ENCODE data around the gene PTPRK.

Gene PTPRK

DNA sequence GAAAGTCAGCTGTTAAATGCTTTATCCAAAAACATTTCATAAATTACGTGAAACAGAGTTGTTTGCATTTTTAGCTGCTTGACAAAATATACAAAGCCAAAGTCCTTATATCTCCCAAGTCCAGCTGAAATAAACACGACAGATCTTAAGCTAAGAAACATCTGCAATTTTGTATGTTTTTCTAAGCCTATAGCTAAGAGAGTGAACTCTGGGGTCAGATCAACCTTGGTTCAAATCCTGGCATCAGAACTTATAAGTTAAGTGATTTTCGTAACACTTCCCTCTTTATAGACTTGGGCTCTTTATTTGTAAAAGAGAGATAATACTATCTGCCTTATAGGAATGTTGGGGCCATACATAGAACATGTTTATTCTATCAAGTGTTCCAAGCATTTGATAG lies 176.7 kb downstream of the PTPRK start:
- in situ Hi-C loops (cut with HindIII; ENCODE audit: low sequenced_read_pairs), result no loop called here

DNA sequence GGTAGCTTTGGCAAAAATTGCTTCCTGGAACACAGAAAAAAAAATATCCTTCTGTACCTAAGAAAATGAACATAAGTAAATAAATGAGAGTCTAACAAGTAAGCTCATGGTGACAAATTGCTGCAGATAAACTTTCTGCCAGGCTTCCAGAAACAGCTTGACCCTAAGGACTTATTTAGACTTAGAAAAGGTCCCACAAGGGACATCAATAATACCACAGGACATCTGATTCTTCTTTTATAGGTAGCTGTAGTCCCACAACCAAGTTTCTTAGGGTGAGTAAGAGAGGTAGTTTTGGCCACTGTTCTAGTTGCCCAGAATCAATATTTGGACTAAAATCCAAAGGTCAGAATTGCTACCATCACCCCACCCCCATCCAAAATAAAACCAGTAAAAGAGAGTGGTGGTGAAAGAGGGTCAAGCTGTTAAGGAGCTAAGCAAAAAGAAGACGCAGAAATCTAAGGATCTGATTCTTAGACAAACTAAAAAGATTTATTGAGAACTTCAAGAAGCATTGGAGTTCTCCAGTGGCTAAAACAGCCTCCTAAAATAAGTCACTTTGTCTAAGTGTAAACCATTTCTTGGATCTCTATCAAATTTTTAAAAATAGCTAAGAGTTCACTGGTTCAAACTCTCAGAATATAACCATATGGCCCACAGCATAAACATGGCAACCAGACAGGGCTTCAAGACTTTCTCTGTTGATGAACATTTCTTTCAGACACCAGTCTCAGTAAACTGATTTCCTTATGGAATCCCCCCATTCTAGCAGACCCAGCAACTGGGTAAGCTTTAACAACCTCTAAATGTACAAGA lies 180.6 kb downstream of the PTPRK start:
- TF ChIP-seq, protein P1, sequence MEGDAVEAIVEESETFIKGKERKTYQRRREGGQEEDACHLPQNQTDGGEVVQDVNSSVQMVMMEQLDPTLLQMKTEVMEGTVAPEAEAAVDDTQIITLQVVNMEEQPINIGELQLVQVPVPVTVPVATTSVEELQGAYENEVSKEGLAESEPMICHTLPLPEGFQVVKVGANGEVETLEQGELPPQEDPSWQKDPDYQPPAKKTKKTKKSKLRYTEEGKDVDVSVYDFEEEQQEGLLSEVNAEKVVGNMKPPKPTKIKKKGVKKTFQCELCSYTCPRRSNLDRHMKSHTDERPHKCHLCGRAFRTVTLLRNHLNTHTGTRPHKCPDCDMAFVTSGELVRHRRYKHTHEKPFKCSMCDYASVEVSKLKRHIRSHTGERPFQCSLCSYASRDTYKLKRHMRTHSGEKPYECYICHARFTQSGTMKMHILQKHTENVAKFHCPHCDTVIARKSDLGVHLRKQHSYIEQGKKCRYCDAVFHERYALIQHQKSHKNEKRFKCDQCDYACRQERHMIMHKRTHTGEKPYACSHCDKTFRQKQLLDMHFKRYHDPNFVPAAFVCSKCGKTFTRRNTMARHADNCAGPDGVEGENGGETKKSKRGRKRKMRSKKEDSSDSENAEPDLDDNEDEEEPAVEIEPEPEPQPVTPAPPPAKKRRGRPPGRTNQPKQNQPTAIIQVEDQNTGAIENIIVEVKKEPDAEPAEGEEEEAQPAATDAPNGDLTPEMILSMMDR (IDR thresholded peaks at IDR 0.05; ENCODE audit: low read depth, low read length), result no peak
- DNase-seq (ENCODE audit: low read depth, low spot score), result peak; percentile 27
- H3K4me3 ChIP-seq (ENCODE audit: low read depth, low read length), result no peak overlapping the region
- in situ Hi-C loops (cut with HindIII; ENCODE audit: low sequenced_read_pairs), result no loop called here

More for the DNA sequence above, 176.7 kb downstream of the PTPRK start:
- H3K4me3 ChIP-seq (ENCODE audit: low read depth, low read length), result no peak overlapping the region
- TF ChIP-seq, protein P1 (IDR thresholded peaks at IDR 0.05; ENCODE audit: low read depth, low read length), result no peak
- DNase-seq (ENCODE audit: low read depth, low spot score), result no peak

DNA sequence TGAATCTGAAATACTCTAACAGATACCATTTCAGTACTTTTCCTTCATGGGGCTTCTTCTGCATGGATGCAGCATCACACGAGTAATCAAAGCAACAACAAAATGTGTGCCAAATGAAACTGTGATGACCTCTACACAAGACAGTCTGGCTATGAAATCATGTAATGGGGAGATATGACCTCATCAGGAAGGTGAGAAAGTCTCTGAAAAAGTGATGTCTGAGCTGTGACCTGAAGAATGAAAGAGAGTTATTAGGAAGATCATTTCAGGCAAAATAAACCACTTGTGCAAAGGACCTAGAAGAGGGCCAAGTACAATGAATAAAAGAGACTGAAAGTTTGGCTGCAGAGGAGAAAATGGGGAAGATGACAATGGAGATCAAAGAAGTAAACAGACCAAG lies 182.8 kb downstream of the PTPRK start:
- H3K4me3 ChIP-seq (ENCODE audit: low read depth, low read length), result no peak overlapping the region
- in situ Hi-C loops (cut with HindIII; ENCODE audit: low sequenced_read_pairs), result no loop called here
- DNase-seq (ENCODE audit: low read depth, low spot score), result no peak
- TF ChIP-seq, protein P1 (IDR thresholded peaks at IDR 0.05; ENCODE audit: low read depth, low read length), result no peak

- in situ Hi-C loops (cut with HindIII; ENCODE audit: low sequenced_read_pairs), result no loop called here
- TF ChIP-seq, protein P1 (IDR thresholded peaks at IDR 0.05; ENCODE audit: low read depth, low read length), result no peak
- DNase-seq (ENCODE audit: low read depth, low spot score), result no peak
- H3K4me3 ChIP-seq (ENCODE audit: low read depth, low read length), result no peak overlapping the region
Observed at GRCh38 chr6:128336436-128337095, 183.8 kb downstream of the PTPRK start.

- no peak overlapping the region for H3K4me3 ChIP-seq (ENCODE audit: low read depth, low read length)
- TF ChIP-seq, protein P1 (IDR thresholded peaks at IDR 0.05; ENCODE audit: low read depth, low read length), result no peak
- DNase-seq (ENCODE audit: low read depth, low spot score), result no peak
- in situ Hi-C loops (cut with HindIII; ENCODE audit: low sequenced_read_pairs), result no loop called here
Observed at GRCh38 chr6:128335963-128336362, 184.4 kb downstream of the PTPRK start.

DNA sequence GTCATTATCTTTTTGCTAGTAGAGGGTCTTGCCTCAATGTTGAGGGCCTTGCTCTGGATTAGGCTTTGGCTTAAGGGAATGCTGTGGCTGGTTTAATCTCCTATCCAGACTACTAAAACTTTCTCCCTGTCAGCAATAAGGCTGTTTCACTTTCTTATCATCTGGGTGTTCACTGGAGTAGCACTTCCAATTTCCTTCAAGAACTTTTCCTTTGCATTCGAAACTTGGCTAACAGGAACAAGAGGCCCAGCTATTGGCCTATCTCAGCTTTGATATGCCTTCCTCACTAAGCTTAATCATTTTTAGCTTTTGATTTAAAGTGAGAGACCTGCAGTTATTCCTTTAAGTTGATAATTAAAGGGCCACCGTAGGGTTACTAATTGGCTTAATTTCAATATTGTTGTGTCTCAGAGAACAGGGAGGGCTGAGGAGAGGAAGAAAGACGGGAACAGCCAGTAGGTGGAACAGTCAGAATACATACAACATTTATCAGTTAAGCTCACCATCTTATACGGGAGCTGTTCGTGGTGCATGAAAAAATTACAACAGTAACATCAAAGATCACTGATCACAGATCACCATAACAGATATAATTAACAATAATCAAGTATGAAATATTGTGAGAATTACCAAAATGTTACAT lies 186.7 kb downstream of the PTPRK start:
- no peak for DNase-seq (ENCODE audit: low read depth, low spot score)
- in situ Hi-C loops (cut with HindIII; ENCODE audit: low sequenced_read_pairs), result no loop called here
- H3K4me3 ChIP-seq (ENCODE audit: low read depth, low read length), result no peak overlapping the region
- TF ChIP-seq, protein P1 (IDR thresholded peaks at IDR 0.05; ENCODE audit: low read depth, low read length), result no peak
